SU-DHL-6 (cell line): ENCODE measurements around the gene REEP3.

Experiments
- H2AFZ ChIP-seq: fragments of 200-600 bp; sonication (generic); 2 replicates; pipeline ENCODE4 v1.6.1; 2014; ENCODE audit warnings: low read depth, mild to moderate bottlenecking, moderate library complexity, mixed read lengths, antibody characterized with exemption, low read length; ENCODE audit not compliant: severe bottlenecking
- H3F3A ChIP-seq: fragments of 200-600 bp; shearing (Covaris generic); 2 replicates; pipeline ENCODE4 v1.6.0; 2016; ENCODE audit warnings: antibody characterized with exemption, mild to moderate bottlenecking; ENCODE audit not compliant: insufficient read depth
- H3K27ac ChIP-seq: fragments of 200-600 bp; sonication (generic); 2 replicates; pipeline ENCODE4 v1.5.1; 2016; ENCODE audit warnings: low read depth, mild to moderate bottlenecking, low read length, moderate library complexity, mixed read lengths
- H3K27me3 ChIP-seq: fragments of 200-600 bp; sonication (generic), shearing (Covaris generic); 2 replicates; pipeline ENCODE4 v1.6.0; 2014; ENCODE audit warnings: mild to moderate bottlenecking, low read length
- H3K36me3 ChIP-seq: fragments of 200-600 bp; sonication (generic); 2 replicates; pipeline ENCODE4 v1.6.1; 2014; ENCODE audit warnings: mild to moderate bottlenecking, low read length, mixed read lengths
- H3K4me2 ChIP-seq: fragments of 300-600, 200-600 bp; shearing (Covaris generic), sonication (generic); 2 replicates; pipeline ENCODE4 v1.6.0; 2014; ENCODE audit warnings: low read length, low read depth, mild to moderate bottlenecking; ENCODE audit not compliant: poor library complexity, severe bottlenecking
- H3K4me3 ChIP-seq: fragments of 200-600 bp; sonication (generic); 2 replicates; pipeline ENCODE4 v1.5.1; 2014; ENCODE audit warnings: antibody characterized with exemption, low read length, mild to moderate bottlenecking, mixed read lengths; ENCODE audit not compliant: insufficient read depth, poor library complexity, severe bottlenecking
- H3K79me2 ChIP-seq: fragments of 200-600 bp; sonication (generic); 2 replicates; pipeline ENCODE4 v1.6.1; 2014; ENCODE audit warnings: mild to moderate bottlenecking, low read length, moderate library complexity; ENCODE audit not compliant: insufficient read depth
- H3K9ac ChIP-seq: fragments of 200-600 bp; sonication (generic); 2 replicates; pipeline ENCODE4 v1.7.0; 2014; ENCODE audit warnings: mild to moderate bottlenecking, low read length
- H3K9me2 ChIP-seq: fragments of 200-600 bp; sonication (generic); replicated peaks from 2 replicates; pipeline ENCODE4 v1.6.1; 2014; ENCODE audit warnings: low read length; ENCODE audit not compliant: insufficient read depth
- H3K9me3 ChIP-seq: fragments of 200-600 bp; sonication (generic); 2 replicates; pipeline ENCODE4 v1.6.1; 2014; ENCODE audit warnings: low read length, mixed read lengths; ENCODE audit not compliant: insufficient read depth
- H4K20me1 ChIP-seq: fragments of 200-600 bp; sonication (generic); 2 replicates; pipeline ENCODE4 v1.6.1; 2014; ENCODE audit warnings: low read depth, mild to moderate bottlenecking, antibody characterized with exemption, low read length, moderate library complexity, mixed read lengths
- CTCF ChIP-seq: fragments of 200-600 bp; sonication (generic); IDR thresholded peaks from one replicate; pipeline ENCODE4 v1.5.1; 2017; ENCODE audit warnings: antibody characterized with exemption, mild to moderate bottlenecking, low read length, moderate library complexity; ENCODE audit not compliant: insufficient read depth, poor library complexity, severe bottlenecking
- EZH2phosphoT487 ChIP-seq: fragments of 200-600 bp; sonication (generic), shearing (Covaris generic); conservative IDR thresholded peaks from 2 replicates; pipeline ENCODE4 v1.6.1; 2018; ENCODE audit warnings: mild to moderate bottlenecking, antibody characterized with exemption, low read length, moderate library complexity, mixed read lengths

The REEP3 gene

GRCh38 chr10:63530409-63530808 lies 9.2 kb downstream of the REEP3 start:
- Histone ChIP-seq H3K4me2 (no peak overlapping the region), H3K4me3 (no peak overlapping the region), H4K20me1 (no peaks in the 10 kb centered on the region; the same call in 1 of the 2 replicates), H3K79me2 (peaks cover 16% of the 10 kb centered on the region; the same call in 1 of the 2 replicates), H3F3A (no peaks in the 10 kb centered on the region), H3K27ac (no peak overlapping the region), H3K36me3 (no peaks in the 10 kb centered on the region), H3K9me2 (no peaks in the 10 kb centered on the region), H3K27me3 (no peaks in the 10 kb centered on the region), H3K9me3 (no peaks in the 10 kb centered on the region), H2AFZ (no peak overlapping the region), H3K9ac (no peak overlapping the region)
- TF ChIP-seq EZH2phosphoT487 (no peak), CTCF (no peak)

- Histone ChIP-seq H3K9me2 (no peaks in the 10 kb centered on the region), H3K27me3 (no peaks in the 10 kb centered on the region), H3K27ac (no peak overlapping the region), H3F3A (no peaks in the 10 kb centered on the region), H3K9ac (no peak overlapping the region), H3K4me3 (no peak overlapping the region), H3K79me2 (peaks cover 12% of the 10 kb centered on the region; the same call in 1 of the 2 replicates), H3K36me3 (no peaks in the 10 kb centered on the region), H4K20me1 (no peaks in the 10 kb centered on the region; the same call in none of the 2 replicates), H3K9me3 (no peaks in the 10 kb centered on the region), H3K4me2 (no peak overlapping the region), H2AFZ (no peak overlapping the region)
- no peak for TF ChIP-seq EZH2phosphoT487
- TF ChIP-seq CTCF = no peak
Measured at GRCh38 chr10:63534723-63535122, 13.5 kb downstream of the REEP3 start.

- no peaks in the 10 kb centered on the region for H3K9me2 ChIP-seq
- H3K27ac ChIP-seq = no peak overlapping the region
- H3K36me3 ChIP-seq = no peaks in the 10 kb centered on the region
- no peak overlapping the region for H3K4me2 ChIP-seq
- H3K9ac ChIP-seq = no peak overlapping the region
- H3K27me3 ChIP-seq = no peaks in the 10 kb centered on the region
- no peaks in the 10 kb centered on the region for H3K9me3 ChIP-seq
- H3F3A ChIP-seq = no peaks in the 10 kb centered on the region
- TF ChIP-seq EZH2phosphoT487 (no peak), CTCF (no peak)
- H3K79me2 ChIP-seq = peaks cover 6% of the 10 kb centered on the region; the same call in 1 of the 2 replicates
- H3K4me3 ChIP-seq = no peak overlapping the region
- peaks cover 6% of the 10 kb centered on the region; the same call in 1 of the 2 replicates for H4K20me1 ChIP-seq
- H2AFZ ChIP-seq = no peak overlapping the region
Measured at GRCh38 chr10:63536698-63537097, 15.5 kb downstream of the REEP3 start.
